ENCODE results near the gene NHSL2.

DNA sequence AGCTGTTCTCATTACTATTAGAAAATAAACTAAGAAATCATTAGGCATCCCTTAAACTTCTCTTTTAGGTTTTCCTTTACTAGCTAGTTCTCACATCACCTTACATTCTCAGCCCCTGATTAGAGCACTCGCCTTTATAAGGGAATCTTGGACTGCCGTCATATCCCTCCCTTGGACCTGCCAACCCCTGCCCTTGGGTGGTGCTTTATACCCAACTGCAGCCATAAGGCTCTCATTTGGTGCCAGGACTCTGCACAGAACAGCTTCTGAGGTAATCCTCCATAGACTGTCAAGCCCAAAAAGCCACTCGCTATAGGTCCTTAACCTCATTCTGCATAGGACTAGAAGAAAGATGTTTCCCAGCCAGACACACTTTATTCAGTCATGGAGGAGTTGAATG is 67.5 kb downstream of the NHSL2 start:
- no peak for TF ChIP-seq CTCF (IDR thresholded peaks at IDR 0.05)
- no peak for TF ChIP-seq POLR2A (IDR thresholded peaks at IDR 0.05)

All from body of pancreas (tissue), 4 donors.